Loucy (cell line): ENCODE data around the gene MUC20.
"Not testable (repeated sequence)": the region's sequence is repeated elsewhere in the genome, so short reads cannot be mapped to it uniquely, and the experiment has no call there.

Source experiments
- H2AFZ ChIP-seq: fragments of 200-600 bp; sonication (generic); 2 replicates; pipeline ENCODE4 v1.6.0; 2016; ENCODE audit warnings: antibody characterized with exemption, mild to moderate bottlenecking, low read length, moderate library complexity
- H3F3A ChIP-seq: fragments of 200-600 bp; 2 replicates; pipeline ENCODE4 v1.6.0; 2016; ENCODE audit warnings: antibody characterized with exemption, low read depth, mild to moderate bottlenecking
- H3K27me3 ChIP-seq: fragments of 200-600 bp; sonication (generic); 2 replicates; pipeline ENCODE4 v1.6.1; 2014; ENCODE audit warnings: low read length, mild to moderate bottlenecking; ENCODE audit not compliant: insufficient read depth, poor library complexity, severe bottlenecking
- H3K36me3 ChIP-seq: fragments of 200-600 bp; sonication (generic); 2 replicates; pipeline ENCODE4 v1.6.1; 2016; ENCODE audit warnings: low read length; ENCODE audit not compliant: insufficient read depth
- H3K4me1 ChIP-seq: fragments of 200-600 bp; sonication (generic); 2 replicates; pipeline ENCODE4 v1.5.1; 2014; ENCODE audit warnings: low read length, mild to moderate bottlenecking; ENCODE audit not compliant: insufficient read depth, poor library complexity, severe bottlenecking
- H3K4me2 ChIP-seq: fragments of 200-600 bp; sonication (generic); 2 replicates; pipeline ENCODE4 v1.6.0; 2014; ENCODE audit warnings: antibody characterized with exemption, low read length, low read depth, mild to moderate bottlenecking; ENCODE audit not compliant: poor library complexity, severe bottlenecking
- H3K4me3 ChIP-seq: fragments of 200-600 bp; sonication (generic); 2 replicates; pipeline ENCODE4 v1.5.1; 2014; ENCODE audit warnings: low read length, mild to moderate bottlenecking, mixed read lengths; ENCODE audit not compliant: poor library complexity, severe bottlenecking
- H3K79me2 ChIP-seq: fragments of 200-600 bp; sonication (generic); 2 replicates; pipeline ENCODE4 v1.6.1; 2014; ENCODE audit warnings: low read length; ENCODE audit not compliant: insufficient read depth
- H3K9ac ChIP-seq: fragments of 200-600 bp; sonication (generic); 2 replicates; pipeline ENCODE4 v1.6.0; 2014; ENCODE audit warnings: mild to moderate bottlenecking, low read depth, low read length, moderate library complexity; ENCODE audit not compliant: poor library complexity, severe bottlenecking
- H3K9me2 ChIP-seq: fragments of 200-600 bp; sonication (generic); replicated peaks from 2 replicates; pipeline ENCODE4 v1.6.1; 2016; ENCODE audit warnings: low read depth, low read length, mixed read lengths
- H3K9me3 ChIP-seq: fragments of 200-600 bp; sonication (generic); 2 replicates; pipeline ENCODE4 v1.6.1; 2014; ENCODE audit warnings: mild to moderate bottlenecking, antibody characterized with exemption, low read length, low read depth; ENCODE audit not compliant: insufficient read depth
- H4K20me1 ChIP-seq: fragments of 200-600 bp; sonication (generic); 2 replicates; pipeline ENCODE4 v1.6.0; 2014; ENCODE audit warnings: antibody characterized with exemption, low read length, mild to moderate bottlenecking; ENCODE audit not compliant: insufficient read depth, poor library complexity, severe bottlenecking
- EZH2phosphoT487 ChIP-seq: fragments of 200-600 bp; IDR thresholded peaks from 2 replicates; pipeline ENCODE4 v1.6.1; 2018; ENCODE audit warnings: antibody characterized with exemption, mild to moderate bottlenecking, moderate library complexity, borderline replicate concordance
- TF ChIP-seq, protein P1 (sequence below): fragments of 200-600 bp; sonication (generic); conservative IDR thresholded peaks from 2 replicates; pipeline ENCODE4 v1.5.1; 2014; ENCODE audit warnings: mild to moderate bottlenecking, antibody characterized with exemption, low read length

Gene MUC20

DNA sequence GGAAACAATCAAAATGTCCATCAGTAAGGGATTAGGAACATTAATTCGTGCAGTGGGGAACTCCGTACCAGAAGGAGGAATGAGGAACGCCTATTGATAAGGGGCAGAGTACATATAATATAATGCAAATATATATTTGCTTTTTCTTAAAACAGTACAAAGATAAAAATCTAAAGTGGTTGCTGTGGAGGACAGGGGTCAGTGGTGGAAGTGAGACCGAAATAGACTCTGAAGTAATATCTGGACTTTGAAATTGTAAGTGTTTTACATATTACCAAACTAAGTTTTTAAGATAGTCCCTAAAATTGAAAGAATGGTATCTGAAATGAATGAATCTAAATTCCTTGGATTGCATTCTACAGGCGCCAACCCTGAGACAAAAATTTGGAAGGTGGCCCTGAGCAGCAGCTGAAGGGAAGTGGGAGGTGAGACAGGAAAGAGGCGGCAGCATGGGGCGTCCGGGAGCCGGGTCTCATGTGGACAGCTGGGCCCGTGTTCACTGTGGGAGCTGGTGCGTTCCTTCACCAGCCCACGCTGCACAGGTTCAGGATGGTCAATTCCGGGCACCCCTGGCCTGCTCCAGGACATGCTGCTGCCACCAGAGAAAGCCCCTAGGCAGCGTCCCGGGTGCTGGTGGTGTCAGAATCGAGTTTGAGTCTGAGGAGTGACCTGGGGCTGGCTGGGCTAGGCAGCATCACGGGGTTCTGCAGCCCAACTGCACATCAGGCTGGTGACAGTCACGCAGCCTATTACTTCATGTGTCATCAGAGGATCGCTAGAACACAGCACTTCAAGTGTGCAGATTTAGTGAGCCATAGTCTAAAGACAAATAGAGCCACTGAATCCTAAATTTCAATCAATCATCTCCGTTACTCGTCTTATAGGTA, 31.4 kb upstream of the MUC20 start:
- H3K27me3 ChIP-seq, H3K4me1 ChIP-seq, H3K9me2 ChIP-seq, H3K9me3 ChIP-seq, H3K4me2 ChIP-seq, H3K4me3 ChIP-seq, H3K79me2 ChIP-seq, H3F3A ChIP-seq, H3K9ac ChIP-seq, H2AFZ ChIP-seq: not testable (repeated sequence)
- peaks cover 47% of the 10 kb centered on the region; the same call in 1 of the 2 replicates for H3K36me3 ChIP-seq
- H4K20me1 ChIP-seq: peaks cover 21% of the 10 kb centered on the region

DNA sequence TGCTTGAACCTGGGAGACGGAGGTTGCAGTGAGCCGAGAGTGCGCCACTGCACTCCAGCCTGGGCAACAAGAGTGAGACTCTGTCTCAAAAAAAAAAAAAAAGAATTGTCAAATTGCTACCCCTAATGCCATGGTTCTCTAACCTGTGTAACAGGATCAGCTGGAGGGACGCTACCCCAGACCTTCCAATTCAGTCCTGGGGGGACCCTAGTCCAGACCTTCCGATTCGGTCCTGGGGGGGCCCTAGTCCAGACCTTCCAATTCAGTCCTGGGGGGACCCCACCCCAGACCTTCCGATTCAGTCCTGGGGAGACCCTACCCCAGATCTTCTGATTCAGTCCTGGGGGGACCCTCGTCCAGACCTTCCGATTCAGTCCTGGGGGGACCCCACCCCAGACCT, 29.8 kb upstream of the MUC20 start:
- H3K36me3 ChIP-seq: peaks cover 41% of the 10 kb centered on the region; the same call in 1 of the 2 replicates
- no peak overlapping the region for H3K4me2 ChIP-seq
- H3K4me3 ChIP-seq: no peak overlapping the region
- H3F3A ChIP-seq: no peaks in the 10 kb centered on the region; the same call in 1 of the 2 replicates
- H3K9me3 ChIP-seq: no peaks in the 10 kb centered on the region
- H3K9me2 ChIP-seq: no peaks in the 10 kb centered on the region
- H2AFZ ChIP-seq: no peak overlapping the region
- H3K9ac ChIP-seq: no peak overlapping the region
- TF ChIP-seq EZH2phosphoT487: no peak
- TF ChIP-seq, protein P1, sequence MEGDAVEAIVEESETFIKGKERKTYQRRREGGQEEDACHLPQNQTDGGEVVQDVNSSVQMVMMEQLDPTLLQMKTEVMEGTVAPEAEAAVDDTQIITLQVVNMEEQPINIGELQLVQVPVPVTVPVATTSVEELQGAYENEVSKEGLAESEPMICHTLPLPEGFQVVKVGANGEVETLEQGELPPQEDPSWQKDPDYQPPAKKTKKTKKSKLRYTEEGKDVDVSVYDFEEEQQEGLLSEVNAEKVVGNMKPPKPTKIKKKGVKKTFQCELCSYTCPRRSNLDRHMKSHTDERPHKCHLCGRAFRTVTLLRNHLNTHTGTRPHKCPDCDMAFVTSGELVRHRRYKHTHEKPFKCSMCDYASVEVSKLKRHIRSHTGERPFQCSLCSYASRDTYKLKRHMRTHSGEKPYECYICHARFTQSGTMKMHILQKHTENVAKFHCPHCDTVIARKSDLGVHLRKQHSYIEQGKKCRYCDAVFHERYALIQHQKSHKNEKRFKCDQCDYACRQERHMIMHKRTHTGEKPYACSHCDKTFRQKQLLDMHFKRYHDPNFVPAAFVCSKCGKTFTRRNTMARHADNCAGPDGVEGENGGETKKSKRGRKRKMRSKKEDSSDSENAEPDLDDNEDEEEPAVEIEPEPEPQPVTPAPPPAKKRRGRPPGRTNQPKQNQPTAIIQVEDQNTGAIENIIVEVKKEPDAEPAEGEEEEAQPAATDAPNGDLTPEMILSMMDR: no peak
- H4K20me1 ChIP-seq: peaks cover 24% of the 10 kb centered on the region
- peaks cover 5% of the 10 kb centered on the region for H3K4me1 ChIP-seq
- H3K27me3 ChIP-seq: no peaks in the 10 kb centered on the region
- H3K79me2 ChIP-seq: no peaks in the 10 kb centered on the region

DNA sequence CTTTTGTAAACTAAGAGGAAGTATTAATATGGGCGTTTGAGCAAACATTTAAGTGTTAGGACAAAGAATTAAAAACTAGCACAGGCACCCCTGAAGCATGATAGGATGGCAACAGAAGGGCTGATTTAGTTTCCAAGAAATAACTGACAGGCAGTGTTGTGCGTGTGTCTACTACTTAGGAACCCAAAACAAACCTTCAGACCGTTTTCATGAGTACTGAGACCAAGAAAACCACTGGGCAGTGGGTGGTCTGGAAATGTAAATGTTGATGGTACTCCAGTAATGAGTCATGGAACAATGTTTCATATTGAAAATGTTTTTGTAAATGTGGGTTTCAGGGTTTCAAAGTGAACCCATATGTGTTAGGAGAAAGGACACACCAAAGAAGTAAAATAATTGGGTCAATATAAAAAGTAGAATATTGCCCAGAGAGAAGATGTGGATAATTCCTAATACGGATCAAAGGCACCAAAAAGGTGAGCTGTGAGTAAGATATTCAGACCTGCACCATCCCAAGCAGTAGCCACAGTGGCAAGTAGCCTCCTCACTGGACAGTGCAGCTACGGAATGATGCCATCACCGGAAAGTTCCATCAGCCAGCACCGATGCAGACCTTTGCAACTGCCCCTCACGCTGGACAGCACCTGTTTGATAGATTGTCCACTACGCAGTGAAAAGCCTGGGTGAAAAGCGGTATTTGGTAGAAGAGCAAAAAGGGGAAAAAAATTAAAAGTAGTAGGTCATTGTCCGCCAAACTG, 29.0 kb upstream of the MUC20 start:
- H2AFZ ChIP-seq, H3K9ac ChIP-seq, H3K9me2 ChIP-seq, H3K4me2 ChIP-seq, H3K9me3 ChIP-seq, H3K4me3 ChIP-seq, H3K4me1 ChIP-seq, H3K27me3 ChIP-seq, H3K79me2 ChIP-seq, H3F3A ChIP-seq: not testable (repeated sequence)
- H4K20me1 ChIP-seq: peaks cover 19% of the 10 kb centered on the region
- H3K36me3 ChIP-seq: peaks cover 35% of the 10 kb centered on the region; the same call in 1 of the 2 replicates

DNA sequence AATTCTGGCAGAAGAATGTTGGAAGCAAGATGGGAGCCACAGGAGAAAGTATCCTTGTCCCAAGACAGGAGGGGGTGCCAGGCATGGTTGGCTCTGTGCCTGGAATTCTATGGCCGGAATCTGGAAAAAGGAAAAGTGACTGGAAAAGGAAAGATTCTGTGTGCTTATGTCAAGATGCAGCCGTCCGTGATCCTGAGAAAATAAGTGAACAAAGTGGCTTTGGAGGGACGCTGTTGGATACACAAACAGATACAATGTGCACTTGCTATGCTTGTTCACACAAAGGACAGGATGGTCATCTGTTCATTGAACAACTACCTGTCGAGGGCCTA, 28.5 kb upstream of the MUC20 start:
- H3K4me3 ChIP-seq: no peak overlapping the region
- H3K79me2 ChIP-seq: no peaks in the 10 kb centered on the region
- H3K9me2 ChIP-seq: no peaks in the 10 kb centered on the region
- no peak overlapping the region for H2AFZ ChIP-seq
- TF ChIP-seq, protein P1: no peak
- H3K4me1 ChIP-seq: no peaks in the 10 kb centered on the region
- H3K36me3 ChIP-seq: peaks cover 35% of the 10 kb centered on the region; the same call in 1 of the 2 replicates
- no peaks in the 10 kb centered on the region for H3K27me3 ChIP-seq
- no peak overlapping the region for H3K9ac ChIP-seq
- H3F3A ChIP-seq: no peaks in the 10 kb centered on the region; the same call in 1 of the 2 replicates
- H3K4me2 ChIP-seq: no peak overlapping the region
- H4K20me1 ChIP-seq: peaks cover 19% of the 10 kb centered on the region
- no peaks in the 10 kb centered on the region for H3K9me3 ChIP-seq
